ENCODE measurements around the gene RASAL1. TPM values are rescaled to one million over a fixed set of nuclear protein-coding genes. Genes with fewer than 3 reads are reported as not detected.

RASAL1 gene
- polyA plus RNA-seq, 2 of the 4 experiments (the other 2 are of a cell fraction) = 0.30 to 0.34 TPM

DNA sequence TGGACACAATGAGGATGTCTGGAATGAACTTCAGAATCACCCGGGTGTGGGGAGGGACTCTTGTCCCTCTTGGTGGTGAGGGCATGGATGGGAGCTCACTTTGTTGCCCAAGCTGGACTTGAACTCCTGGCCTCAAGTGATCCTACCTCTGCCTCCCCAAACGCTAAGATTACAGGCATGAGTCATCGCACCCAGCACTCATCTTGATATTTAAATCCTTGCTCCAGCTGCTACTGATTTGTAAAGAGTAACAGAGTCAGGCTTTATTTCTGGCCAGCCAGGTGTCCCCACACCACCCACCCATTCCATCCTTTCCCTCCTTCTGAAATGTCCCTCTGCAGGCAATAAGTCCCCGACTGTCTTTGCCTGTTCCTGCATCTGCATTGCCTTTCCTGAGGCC is 44.8 kb upstream of the RASAL1 start:
- FAIRE-seq (no peak), DNase-seq (ENCODE audit: low read depth in 1 of 2, low spot score in 1 of 2) (no peak), ATAC-seq (no peak)
- ChIA-PET POLR2A (interaction anchor here (0.5 kb wide), 1 partner anchor 14 kb away, joined by 5 read pairs; no protein-coding TSS in a partner anchor), CTCF (interaction anchor here (1.2 to 3.7 kb wide), 4 partner anchors 13 to 131 kb away, joined by 3 to 18 read pairs (median 4); no protein-coding TSS in a partner anchor)
- Histone ChIP-seq H3K27ac (no peak overlapping the region), H3K4me3 (no peak overlapping the region), H3K9me3 (peaks cover 11% of the 10 kb centered on the region; the same call in 2 of the 3 replicates), H3K4me2 (no peak overlapping the region), H3K4me1 (peaks cover 9% of the 10 kb centered on the region; the same call in 1 of the 3 replicates)
- 59% methylated on average over 4 of the region's 4 CpGs for WGBS (ENCODE audit: missing lambda C conversion rate)
- TF ChIP-seq EP300 (IDR thresholded peaks at IDR 0.05) (no peak), RCOR1 (IDR thresholded peaks at IDR 0.05; ENCODE audit: low read depth, low read length) (no peak), FOSL2 (IDR thresholded peaks at IDR 0.05) (no peak), FOSL2 (CRISPR knock-in tag; IDR thresholded peaks at IDR 0.05) (peak; percentile 47)

DNA sequence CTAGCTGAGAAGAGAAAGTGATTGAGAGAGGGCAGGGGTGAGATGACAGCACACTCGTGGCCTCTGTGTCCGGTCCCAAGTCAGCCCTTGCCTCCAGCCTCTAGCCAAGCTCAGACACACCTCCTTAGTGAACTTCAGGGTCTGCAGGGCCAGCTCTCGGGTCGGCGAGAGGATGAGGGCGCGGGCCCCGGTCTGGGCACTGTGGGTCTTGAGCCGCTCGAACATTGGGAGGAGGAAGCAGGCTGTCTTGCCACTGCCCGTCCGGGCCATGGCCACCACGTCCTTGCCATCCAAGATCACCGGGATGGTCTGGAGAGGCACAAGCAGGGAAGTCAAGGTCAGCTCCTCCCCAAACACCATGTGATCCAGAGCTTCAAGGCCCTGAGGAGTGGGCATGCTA is 43.5 kb upstream of the RASAL1 start:
- ChIA-PET CTCF (interaction anchor here (0.8 to 3.7 kb wide), 9 partner anchors 11 to 261 kb away, joined by 3 to 18 read pairs (median 3); no protein-coding TSS in a partner anchor), POLR2A (no interaction called here)
- ATAC-seq (no peak), DNase-seq (ENCODE audit: low read depth in 1 of 2, low spot score in 1 of 2) (no peak), FAIRE-seq (no peak)
- H3K4me1 ChIP-seq = peaks cover 8% of the 10 kb centered on the region; the same call in 1 of the 3 replicates
- no peak overlapping the region for H3K27ac ChIP-seq
- WGBS (ENCODE audit: missing lambda C conversion rate) = 98% methylated on average over 14 of the region's 14 CpGs
- no peak overlapping the region for H3K4me3 ChIP-seq
- H3K9me3 ChIP-seq = peaks cover 11% of the 10 kb centered on the region; the same call in 2 of the 3 replicates
- TF ChIP-seq MAFK (IDR thresholded peaks at IDR 0.05; ENCODE audit: partially characterized antibody) (no peak), HOXA7 (CRISPR knock-in tag; IDR thresholded peaks at IDR 0.05) (no peak), JUNB (IDR thresholded peaks at IDR 0.05) (no peak), EHF (CRISPR knock-in tag; IDR thresholded peaks at IDR 0.05) (no peak), GATA3 (IDR thresholded peaks at IDR 0.05; ENCODE audit: borderline replicate concordance) (no peak), NFE2L2 (conservative IDR thresholded peaks at IDR 0.05; ENCODE audit: low read length) (no peak), SREBF2 (IDR thresholded peaks at IDR 0.05) (no peak), ZSCAN20 (CRISPR knock-in tag; IDR thresholded peaks at IDR 0.05) (no peak), FOXS1 (CRISPR knock-in tag; IDR thresholded peaks at IDR 0.05) (no peak), PHF8 (IDR thresholded peaks at IDR 0.05; ENCODE audit: borderline replicate concordance, low read depth) (no peak)
- TF ChIP-seq, protein P1, sequence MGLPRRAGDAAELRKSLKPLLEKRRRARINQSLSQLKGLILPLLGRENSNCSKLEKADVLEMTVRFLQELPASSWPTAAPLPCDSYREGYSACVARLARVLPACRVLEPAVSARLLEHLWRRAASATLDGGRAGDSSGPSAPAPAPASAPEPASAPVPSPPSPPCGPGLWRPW (IDR thresholded peaks at IDR 0.05) = no peak
- TF ChIP-seq, protein P2, sequence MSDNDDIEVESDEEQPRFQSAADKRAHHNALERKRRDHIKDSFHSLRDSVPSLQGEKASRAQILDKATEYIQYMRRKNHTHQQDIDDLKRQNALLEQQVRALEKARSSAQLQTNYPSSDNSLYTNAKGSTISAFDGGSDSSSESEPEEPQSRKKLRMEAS (IDR thresholded peaks at IDR 0.05) = no peak
- no peak overlapping the region for H3K4me2 ChIP-seq

DNA sequence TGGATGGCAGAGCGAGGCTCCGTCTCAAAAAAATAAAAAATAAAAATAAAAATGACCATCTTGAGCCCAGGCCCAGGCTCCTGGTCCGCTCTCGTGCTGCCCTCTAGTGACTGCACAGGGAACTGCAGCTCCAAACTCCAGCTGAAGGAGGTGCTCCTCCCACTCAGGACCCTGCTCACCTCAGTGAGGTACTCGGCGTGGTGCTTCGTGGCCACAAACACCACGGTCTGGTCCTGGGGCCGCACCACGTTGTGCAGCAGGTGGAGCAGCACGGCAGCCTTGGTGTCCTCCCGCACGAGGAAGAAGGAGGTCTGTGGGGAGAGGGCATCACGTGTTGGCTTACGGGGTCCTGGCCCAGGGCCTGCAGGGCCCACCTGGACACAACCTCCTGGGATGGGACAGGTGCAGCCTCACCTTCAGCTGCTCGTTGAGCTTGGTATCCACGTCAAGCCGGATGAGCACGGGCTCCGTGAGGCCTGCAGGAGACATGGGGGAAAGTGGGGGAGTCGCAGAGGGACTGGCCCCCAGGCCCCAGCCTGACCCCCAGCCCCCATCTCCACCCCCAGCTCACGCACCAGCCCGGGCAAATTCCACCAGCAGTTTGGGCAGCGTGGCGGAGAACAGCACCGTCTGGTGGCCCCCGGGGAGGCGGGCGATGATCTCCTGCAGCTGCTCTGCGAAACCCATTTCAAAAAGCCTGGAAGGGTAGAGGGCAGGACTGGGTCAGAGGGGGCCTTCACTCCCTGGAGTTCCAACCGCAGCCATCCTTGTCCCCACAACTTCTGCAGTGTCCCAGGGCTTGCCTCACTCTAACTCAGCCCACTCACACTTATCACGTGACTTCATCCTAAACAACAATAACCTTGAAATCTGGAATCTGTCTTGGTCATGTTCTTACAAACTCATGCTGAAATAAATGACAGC is 39.2 kb upstream of the RASAL1 start:
- CTCF ChIA-PET = interaction anchor here (0.6 to 7.8 kb wide), 45 partner anchors 9 to 1333 kb away, joined by 3 to 82 read pairs (median 4); partner anchors contain the start of genes CFAP73, DDX54, MAPKAPK5 and RASAL1
- H3K9me3 ChIP-seq = peaks cover 11% of the 10 kb centered on the region; the same call in 2 of the 3 replicates
- 33% methylated on average over 25 of the region's 32 CpGs for WGBS (ENCODE audit: missing lambda C conversion rate)
- H3K4me2 ChIP-seq = no peak overlapping the region
- TF ChIP-seq MAFK (IDR thresholded peaks at IDR 0.05; ENCODE audit: partially characterized antibody) (no peak), SMC3 (IDR thresholded peaks at IDR 0.05) (peak; percentile 56), CHD2 (IDR thresholded peaks at IDR 0.05; ENCODE audit: low read length, partially characterized antibody) (no peak), RAD21 (conservative IDR thresholded peaks at IDR 0.05 in 1 of 2, IDR thresholded peaks at IDR 0.05 in 1 of 2) (peak; percentile 79 to 85)
- TF ChIP-seq, protein P3, sequence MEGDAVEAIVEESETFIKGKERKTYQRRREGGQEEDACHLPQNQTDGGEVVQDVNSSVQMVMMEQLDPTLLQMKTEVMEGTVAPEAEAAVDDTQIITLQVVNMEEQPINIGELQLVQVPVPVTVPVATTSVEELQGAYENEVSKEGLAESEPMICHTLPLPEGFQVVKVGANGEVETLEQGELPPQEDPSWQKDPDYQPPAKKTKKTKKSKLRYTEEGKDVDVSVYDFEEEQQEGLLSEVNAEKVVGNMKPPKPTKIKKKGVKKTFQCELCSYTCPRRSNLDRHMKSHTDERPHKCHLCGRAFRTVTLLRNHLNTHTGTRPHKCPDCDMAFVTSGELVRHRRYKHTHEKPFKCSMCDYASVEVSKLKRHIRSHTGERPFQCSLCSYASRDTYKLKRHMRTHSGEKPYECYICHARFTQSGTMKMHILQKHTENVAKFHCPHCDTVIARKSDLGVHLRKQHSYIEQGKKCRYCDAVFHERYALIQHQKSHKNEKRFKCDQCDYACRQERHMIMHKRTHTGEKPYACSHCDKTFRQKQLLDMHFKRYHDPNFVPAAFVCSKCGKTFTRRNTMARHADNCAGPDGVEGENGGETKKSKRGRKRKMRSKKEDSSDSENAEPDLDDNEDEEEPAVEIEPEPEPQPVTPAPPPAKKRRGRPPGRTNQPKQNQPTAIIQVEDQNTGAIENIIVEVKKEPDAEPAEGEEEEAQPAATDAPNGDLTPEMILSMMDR (IDR thresholded peaks at IDR 0.05) = peak; percentile 91
- no peaks in the 10 kb centered on the region for H3K4me1 ChIP-seq
- ATAC-seq = peak; percentile 87 to 92
- DNase-seq (ENCODE audit: low read depth in 1 of 2, low spot score in 1 of 2) = peak; percentile 68 to 88
- POLR2A ChIA-PET = interaction anchor here (1.0 to 1.7 kb wide), 2 partner anchors 10 kb away, joined by 3 to 7 read pairs; no protein-coding TSS in a partner anchor
- no peak for FAIRE-seq
- H3K27ac ChIP-seq = no peak overlapping the region
- no peak overlapping the region for H3K4me3 ChIP-seq
